Breast epithelium (tissue), 4 donors: ENCODE results near the gene PYM1. TPM values are rescaled to one million over a fixed set of nuclear protein-coding genes. Genes with fewer than 3 reads are reported as not detected.

ENCODE experiments used
- DNase-seq, 2 donors: peaks; one replicate each; pipeline ENCODE4 v3.0.0-alpha.2; 2019; ENCODE audit warnings: low spot score in 2 of 2
- H3K27ac ChIP-seq, 2 donors: fragments of 200-600 bp; sonication (generic) in 1 of 2; one replicate each; pipeline ENCODE4 v1.5.1; 2016 to 2019; ENCODE audit warnings: mild to moderate bottlenecking in 1 of 2
- H3K27me3 ChIP-seq, 2 donors: fragments of 200-600 bp; sonication (generic) in 1 of 2; one replicate each; pipeline versions ENCODE4 v1.5.1 to v1.6.0; 2017 to 2019; ENCODE audit warnings: control low read depth in 1 of 2, mild to moderate bottlenecking in 1 of 2
- H3K36me3 ChIP-seq: fragments of 200-600 bp; one replicate; pipeline ENCODE4 v1.5.1; 2019
- H3K4me1 ChIP-seq, 2 donors: fragments of 200-600 bp; sonication (generic); one replicate each; pipeline ENCODE4 v1.5.1; 2016 to 2019; ENCODE audit warnings: control low read depth in 1 of 2
- H3K4me3 ChIP-seq, 3 donors: fragments of 200-600 bp; sonication (generic); 1 replicate in 2 of 3; 2 replicates in 1 of 3; pipeline ENCODE4 v1.5.1; 2016 to 2019; ENCODE audit warnings: mild to moderate bottlenecking in 3 of 3, moderate library complexity in 2 of 3
- H3K9me3 ChIP-seq, 2 donors: fragments of 200-600 bp; sonication (generic) in 1 of 2; one replicate each; pipeline ENCODE4 v1.5.1; 2016 to 2019; ENCODE audit warnings: control low read depth in 1 of 2
- CTCF ChIP-seq, 3 donors: fragments of 450-650 bp; IDR thresholded peaks; one replicate each; pipeline ENCODE4 v1.5.1; 2016 to 2017; ENCODE audit warnings: antibody characterized with exemption in 3 of 3, mild to moderate bottlenecking in 3 of 3, moderate library complexity in 3 of 3
- POLR2A ChIP-seq: fragments of 450-650 bp; IDR thresholded peaks from one replicate; pipeline ENCODE4 v1.6.1; 2016; ENCODE audit warnings: antibody characterized with exemption, mild to moderate bottlenecking, moderate library complexity
- POLR2AphosphoS5 ChIP-seq, 3 donors: sonication (generic); formaldehyde crosslinking; IDR thresholded peaks; one replicate each; pipeline ENCODE4 v1.6.1; 2017; ENCODE audit warnings: antibody characterized with exemption in 3 of 3
- intact Hi-C: fragments of 100-400 bp; cut with DNase I; formaldehyde crosslinking; loops from one replicate; pipeline ENCODE4 v1.15.1; 2023; ENCODE audit warnings: low total_unique reads
- total RNA-seq, 3 donors: library from RNA; depleted of rRNA; stranded (reverse); fragments of >200 nt; gene quantifications; one replicate each; pipeline ENCODE4 v1.1.0, GENCODE V29; 2016

The PYM1 gene
- total RNA-seq, 3 donors from 2014 or later: 25.9 to 38.1 (median 33.0) TPM

GRCh38 chr12:55931780-55932550, 4.3 kb upstream of the PYM1 start:
- DNase-seq: peak in 1 of 2 donors; percentile 43
- Histone ChIP-seq H3K4me1 (peaks cover 4 to 20% of the 10 kb centered on the region in 2 donors), H3K27me3 (no peaks in the 10 kb centered on the region), H3K4me3 (peak overlapping the region; percentile 66 to 96 (median 79)), H3K27ac (peak overlapping the region; percentile 85 to 89), H3K9me3 (no peaks in the 10 kb centered on the region), H3K36me3 (no peaks in the 10 kb centered on the region)
- TF ChIP-seq POLR2AphosphoS5 (IDR thresholded peaks at IDR 0.05): peak in 1 of 3 donors; percentile 23
- TF ChIP-seq CTCF (IDR thresholded peaks at IDR 0.05): no peak
- intact Hi-C loops: loop anchor here (10.0 kb wide), 1 partner anchor 97 kb away; no protein-coding TSS in a partner anchor

- TF ChIP-seq POLR2A (no peak), CTCF (IDR thresholded peaks at IDR 0.05) (no peak), POLR2AphosphoS5 (IDR thresholded peaks at IDR 0.05) (no peak)
- DNase-seq: no peak
- no peaks in the 10 kb centered on the region for H3K36me3 ChIP-seq
- peaks cover 4 to 20% of the 10 kb centered on the region in 2 donors for H3K4me1 ChIP-seq
- peak overlapping the region; percentile 85 to 89 for H3K27ac ChIP-seq
- no peaks in the 10 kb centered on the region for H3K9me3 ChIP-seq
- intact Hi-C loops: loop anchor here (10.0 kb wide), 1 partner anchor 97 kb away; no protein-coding TSS in a partner anchor
- no peaks in the 10 kb centered on the region for H3K27me3 ChIP-seq
- peak overlapping the region; percentile 66 to 96 (median 79) for H3K4me3 ChIP-seq
These were observed 3.7 kb upstream of the PYM1 start for GRCh38 chr12:55931317-55931779.

GRCh38 chr12:55930771-55931316, 3.1 kb upstream of the PYM1 start, which contains the start of gene DGKA:
DGKA (plus strand) TSS chr12:55931162; CDS start chr12:55936504, 5,342 bp downstream.
- DNase-seq: no peak
- TF ChIP-seq POLR2AphosphoS5 (IDR thresholded peaks at IDR 0.05) (no peak), POLR2A (no peak), CTCF (IDR thresholded peaks at IDR 0.05) (peak; percentile 23 to 38 (median 31))
- peaks cover 4 to 20% of the 10 kb centered on the region in 2 donors for H3K4me1 ChIP-seq
- intact Hi-C loops: loop anchor here (10.0 kb wide), 1 partner anchor 96 kb away; no protein-coding TSS in a partner anchor
- no peaks in the 10 kb centered on the region for H3K9me3 ChIP-seq
- no peaks in the 10 kb centered on the region for H3K27me3 ChIP-seq
- H3K27ac ChIP-seq: peak within 1 kb of the TSS; percentile 85 to 89
- peak within 1 kb of the TSS; percentile 66 to 96 (median 79) for H3K4me3 ChIP-seq
- H3K36me3 ChIP-seq: no peaks in the 10 kb centered on the region

- intact Hi-C loops: no loop called here
- peak overlapping the region; percentile 15 to 56 for H3K27ac ChIP-seq
These were observed 1.7 kb upstream of the PYM1 start for GRCh38 chr12:55929306-55929791.

More at GRCh38 chr12:55929306-55929791, 1.7 kb upstream of the PYM1 start:
- Histone ChIP-seq H3K4me3 (no peak overlapping the region), H3K27me3 (no peaks in the 10 kb centered on the region), H3K36me3 (no peaks in the 10 kb centered on the region), H3K9me3 (no peaks in the 10 kb centered on the region), H3K4me1 (peaks cover 4 to 20% of the 10 kb centered on the region in 2 donors)
- TF ChIP-seq CTCF (IDR thresholded peaks at IDR 0.05): no peak
- TF ChIP-seq POLR2A: no peak
- no peak for TF ChIP-seq POLR2AphosphoS5 (IDR thresholded peaks at IDR 0.05)
- DNase-seq: no peak
